ENCODE measurements around the gene TFAP2D. TPM values are rescaled to one million over a fixed set of nuclear protein-coding genes. Genes with fewer than 3 reads are reported as not detected.

TFAP2D gene
- total RNA-seq (not detected), polyA plus RNA-seq (0.16 TPM)

GRCh38 chr6:50713226-50713625, at the start of gene TFAP2D:
Gene TFAP2D (plus strand): TSS chr6:50713526. CDS start chr6:50714056, 530 bp downstream.
- H3K36me3 Mint-ChIP-seq, result no peaks in the 10 kb centered on the region
- no peak within 1 kb of the TSS for H3K4me3 Mint-ChIP-seq
- ChIA-PET POLR2A (no interaction called here), CTCF (no interaction called here)
- peaks cover 34 to 44% of the 10 kb centered on the region in 2 donors for H3K27me3 Mint-ChIP-seq
- Histone ChIP-seq H3K4me3 (ENCODE audit: low read length) (no peak within 1 kb of the TSS), H3K4me1 (ENCODE audit: insufficient read depth, low read length) (no peaks in the 10 kb centered on the region), H3K27me3 (ENCODE audit: insufficient read depth, low read length, poor library complexity, severe bottlenecking) (no peaks in the 10 kb centered on the region), H3K9me3 (ENCODE audit: low read length) (no peaks in the 10 kb centered on the region), H3K36me3 (ENCODE audit: insufficient read depth, low read length) (no peaks in the 10 kb centered on the region), H3K27ac (ENCODE audit: low read depth, low read length) (no peak within 1 kb of the TSS)
- H3K27ac Mint-ChIP-seq, result no peak within 1 kb of the TSS
- H3K9me3 Mint-ChIP-seq, result peaks cover 0 to 26% (median 10%) of the 10 kb centered on the region in 5 donors
- H3K4me1 Mint-ChIP-seq, result no peaks in the 10 kb centered on the region
- DNase-seq, result no peak

GRCh38 chr6:50663806-50664205, 49.5 kb upstream of the TFAP2D start:
- H3K9me3 ChIP-seq (ENCODE audit: low read length), result no peaks in the 10 kb centered on the region
- H3K36me3 ChIP-seq (ENCODE audit: insufficient read depth, low read length), result no peaks in the 10 kb centered on the region
- Mint-ChIP-seq H3K4me3 (no peak overlapping the region), H3K27ac (no peak overlapping the region), H3K27me3 (no peaks in the 10 kb centered on the region), H3K9me3 (peaks cover 2 to 14% (median 5%) of the 10 kb centered on the region in 5 donors), H3K4me1 (no peaks in the 10 kb centered on the region), H3K36me3 (no peaks in the 10 kb centered on the region)
- no peaks in the 10 kb centered on the region for H3K4me1 ChIP-seq (ENCODE audit: insufficient read depth, low read length)
- no peak for DNase-seq
- no peak overlapping the region for H3K4me3 ChIP-seq (ENCODE audit: low read length)
- ChIA-PET POLR2A (no interaction called here), CTCF (no interaction called here)
- no peak overlapping the region for H3K27ac ChIP-seq (ENCODE audit: low read depth, low read length)
- H3K27me3 ChIP-seq (ENCODE audit: insufficient read depth, low read length, poor library complexity, severe bottlenecking), result no peaks in the 10 kb centered on the region

- H3K4me3 Mint-ChIP-seq, result no peak overlapping the region
- H3K27ac Mint-ChIP-seq, result no peak overlapping the region
- no peak overlapping the region for H3K27ac ChIP-seq (ENCODE audit: low read depth, low read length)
- H3K4me1 ChIP-seq (ENCODE audit: insufficient read depth, low read length), result no peaks in the 10 kb centered on the region
- no peaks in the 10 kb centered on the region for H3K36me3 Mint-ChIP-seq
- CTCF ChIA-PET, result no interaction called here
- peaks cover 2 to 17% (median 4%) of the 10 kb centered on the region in 5 donors for H3K9me3 Mint-ChIP-seq
- POLR2A ChIA-PET, result no interaction called here
- H3K4me1 Mint-ChIP-seq, result no peaks in the 10 kb centered on the region
- DNase-seq, result no peak
- H3K4me3 ChIP-seq (ENCODE audit: low read length), result no peak overlapping the region
- no peaks in the 10 kb centered on the region for H3K9me3 ChIP-seq (ENCODE audit: low read length)
- no peaks in the 10 kb centered on the region for H3K27me3 Mint-ChIP-seq
- no peaks in the 10 kb centered on the region for H3K27me3 ChIP-seq (ENCODE audit: insufficient read depth, low read length, poor library complexity, severe bottlenecking)
- H3K36me3 ChIP-seq (ENCODE audit: insufficient read depth, low read length), result no peaks in the 10 kb centered on the region
Observed at GRCh38 chr6:50666089-50666488, 47.2 kb upstream of the TFAP2D start.

GRCh38 chr6:50681213-50681824, 32.0 kb upstream of the TFAP2D start:
- Histone ChIP-seq H3K9me3 (ENCODE audit: low read length) (no peaks in the 10 kb centered on the region), H3K4me1 (ENCODE audit: insufficient read depth, low read length) (no peaks in the 10 kb centered on the region), H3K27ac (ENCODE audit: low read depth, low read length) (no peak overlapping the region), H3K36me3 (ENCODE audit: insufficient read depth, low read length) (no peaks in the 10 kb centered on the region), H3K4me3 (ENCODE audit: low read length) (no peak overlapping the region), H3K27me3 (ENCODE audit: insufficient read depth, low read length, poor library complexity, severe bottlenecking) (no peaks in the 10 kb centered on the region)
- ChIA-PET POLR2A (no interaction called here), CTCF (no interaction called here)
- H3K4me3 Mint-ChIP-seq, result no peak overlapping the region
- peaks cover 0 to 2% of the 10 kb centered on the region in 2 donors for H3K27me3 Mint-ChIP-seq
- no peak for DNase-seq
- H3K36me3 Mint-ChIP-seq, result peaks cover 0 to 3% (median 2%) of the 10 kb centered on the region in 3 donors
- H3K4me1 Mint-ChIP-seq, result no peaks in the 10 kb centered on the region
- peaks cover 0 to 9% (median 5%) of the 10 kb centered on the region in 5 donors for H3K9me3 Mint-ChIP-seq
- H3K27ac Mint-ChIP-seq, result no peak overlapping the region

GRCh38 chr6:50689210-50689609, 24.1 kb upstream of the TFAP2D start:
- Mint-ChIP-seq H3K36me3 (no peaks in the 10 kb centered on the region), H3K4me1 (no peaks in the 10 kb centered on the region), H3K4me3 (no peak overlapping the region), H3K27me3 (no peaks in the 10 kb centered on the region), H3K9me3 (peaks cover 0 to 25% (median 6%) of the 10 kb centered on the region in 5 donors), H3K27ac (no peak overlapping the region)
- POLR2A ChIA-PET, result no interaction called here
- no peaks in the 10 kb centered on the region for H3K36me3 ChIP-seq (ENCODE audit: insufficient read depth, low read length)
- H3K27ac ChIP-seq (ENCODE audit: low read depth, low read length), result no peak overlapping the region
- CTCF ChIA-PET, result no interaction called here
- no peak overlapping the region for H3K4me3 ChIP-seq (ENCODE audit: low read length)
- DNase-seq, result no peak
- H3K9me3 ChIP-seq (ENCODE audit: low read length), result no peaks in the 10 kb centered on the region
- no peaks in the 10 kb centered on the region for H3K4me1 ChIP-seq (ENCODE audit: insufficient read depth, low read length)
- no peaks in the 10 kb centered on the region for H3K27me3 ChIP-seq (ENCODE audit: insufficient read depth, low read length, poor library complexity, severe bottlenecking)

GRCh38 chr6:50691814-50692495, 21.4 kb upstream of the TFAP2D start:
- no peak overlapping the region for H3K4me3 ChIP-seq (ENCODE audit: low read length)
- no peaks in the 10 kb centered on the region for H3K36me3 Mint-ChIP-seq
- no peak for DNase-seq

GRCh38 chr6:50698546-50698945, 14.8 kb upstream of the TFAP2D start:
- POLR2A ChIA-PET, result no interaction called here
- CTCF ChIA-PET, result no interaction called here
- no peak overlapping the region for H3K27ac Mint-ChIP-seq

More at GRCh38 chr6:50691814-50692495, 21.4 kb upstream of the TFAP2D start:
- Mint-ChIP-seq H3K27ac (no peak overlapping the region), H3K27me3 (no peaks in the 10 kb centered on the region), H3K4me1 (no peaks in the 10 kb centered on the region), H3K4me3 (no peak overlapping the region), H3K9me3 (peaks cover 0 to 22% (median 3%) of the 10 kb centered on the region in 5 donors)
- Histone ChIP-seq H3K4me1 (ENCODE audit: insufficient read depth, low read length) (no peaks in the 10 kb centered on the region), H3K36me3 (ENCODE audit: insufficient read depth, low read length) (no peaks in the 10 kb centered on the region), H3K27ac (ENCODE audit: low read depth, low read length) (no peak overlapping the region), H3K27me3 (ENCODE audit: insufficient read depth, low read length, poor library complexity, severe bottlenecking) (no peaks in the 10 kb centered on the region), H3K9me3 (ENCODE audit: low read length) (no peaks in the 10 kb centered on the region)
- ChIA-PET POLR2A (no interaction called here), CTCF (no interaction called here)

GRCh38 chr6:50699051-50699775, 14.1 kb upstream of the TFAP2D start:
- POLR2A ChIA-PET, result no interaction called here
- H3K4me3 Mint-ChIP-seq, result no peak overlapping the region
- H3K27me3 Mint-ChIP-seq, result peaks cover 2 to 3% of the 10 kb centered on the region in 2 donors

More at GRCh38 chr6:50698546-50698945, 14.8 kb upstream of the TFAP2D start:
- no peaks in the 10 kb centered on the region for H3K4me1 ChIP-seq (ENCODE audit: insufficient read depth, low read length)
- H3K4me3 Mint-ChIP-seq, result no peak overlapping the region
- no peaks in the 10 kb centered on the region for H3K9me3 ChIP-seq (ENCODE audit: low read length)
- H3K4me1 Mint-ChIP-seq, result no peaks in the 10 kb centered on the region
- no peaks in the 10 kb centered on the region for H3K27me3 ChIP-seq (ENCODE audit: insufficient read depth, low read length, poor library complexity, severe bottlenecking)
- no peaks in the 10 kb centered on the region for H3K36me3 ChIP-seq (ENCODE audit: insufficient read depth, low read length)
- no peak overlapping the region for H3K27ac ChIP-seq (ENCODE audit: low read depth, low read length)
- H3K36me3 Mint-ChIP-seq, result no peaks in the 10 kb centered on the region
- H3K27me3 Mint-ChIP-seq, result peaks cover 0 to under 1% of the 10 kb centered on the region in 2 donors
- H3K4me3 ChIP-seq (ENCODE audit: low read length), result no peak overlapping the region
- peaks cover 0 to 15% (median 6%) of the 10 kb centered on the region in 5 donors for H3K9me3 Mint-ChIP-seq
- DNase-seq, result no peak

More at GRCh38 chr6:50699051-50699775, 14.1 kb upstream of the TFAP2D start:
- Histone ChIP-seq H3K9me3 (ENCODE audit: low read length) (no peaks in the 10 kb centered on the region), H3K4me1 (ENCODE audit: insufficient read depth, low read length) (no peaks in the 10 kb centered on the region), H3K4me3 (ENCODE audit: low read length) (no peak overlapping the region), H3K36me3 (ENCODE audit: insufficient read depth, low read length) (no peaks in the 10 kb centered on the region), H3K27me3 (ENCODE audit: insufficient read depth, low read length, poor library complexity, severe bottlenecking) (no peaks in the 10 kb centered on the region), H3K27ac (ENCODE audit: low read depth, low read length) (no peak overlapping the region)
- H3K27ac Mint-ChIP-seq, result no peak overlapping the region
- H3K36me3 Mint-ChIP-seq, result no peaks in the 10 kb centered on the region
- CTCF ChIA-PET, result no interaction called here
- no peak for DNase-seq
- H3K4me1 Mint-ChIP-seq, result no peaks in the 10 kb centered on the region
- H3K9me3 Mint-ChIP-seq, result peaks cover 0 to 16% (median 6%) of the 10 kb centered on the region in 5 donors
